GM23338 (cell line): ENCODE measurements around the gene DGLUCY. TPM values are rescaled to one million over a fixed set of nuclear protein-coding genes. Genes with fewer than 3 reads are reported as not detected.

Experiments
- ATAC-seq: fragments of 200-7000 bp; cut with Tn5 transposase; 3 replicates; pipeline ENCODE4 v1.9.1; 2020
- DNase-seq: peaks from one replicate; pipeline ENCODE4 v3.0.0-alpha.2; 2015; ENCODE audit warnings: low spot score
- H2AFZ ChIP-seq: fragments of 200-600 bp; sonication (generic); 2 replicates; pipeline ENCODE4 v1.8.0; 2016; ENCODE audit warnings: antibody characterized with exemption, mild to moderate bottlenecking, moderate library complexity
- H3F3A ChIP-seq: fragments of 200-600 bp; sonication (generic); replicated peaks from 2 replicates; pipeline ENCODE4 v1.8.0; 2017; ENCODE audit warnings: antibody characterized with exemption, mixed run types, low read depth
- H3K27ac ChIP-seq: fragments of 200-600 bp; sonication (generic); 2 replicates; pipeline ENCODE4 v1.6.1; 2016; ENCODE audit warnings: low read depth
- H3K27me3 ChIP-seq: fragments of 200-600 bp; sonication (generic); 2 replicates; pipeline ENCODE4 v1.8.0; 2016; ENCODE audit warnings: mild to moderate bottlenecking, mixed run types, moderate library complexity; ENCODE audit not compliant: insufficient read depth
- H3K36me3 ChIP-seq: fragments of 200-600 bp; sonication (generic); 2 replicates; pipeline ENCODE4 v1.8.0; 2016; ENCODE audit warnings: mild to moderate bottlenecking; ENCODE audit not compliant: insufficient read depth
- H3K4me1 ChIP-seq: fragments of 200-600 bp; sonication (generic); 2 replicates; pipeline ENCODE4 v1.8.0; 2016; ENCODE audit warnings: mild to moderate bottlenecking, moderate library complexity; ENCODE audit not compliant: insufficient read depth
- H3K4me2 ChIP-seq: fragments of 200-600 bp; sonication (generic); 2 replicates; pipeline ENCODE4 v1.7.1; 2017; ENCODE audit warnings: mixed run types
- H3K4me3 ChIP-seq: fragments of 200-600 bp; sonication (generic); 2 replicates; pipeline ENCODE4 v1.6.1; 2016; ENCODE audit warnings: mixed run types
- H3K79me2 ChIP-seq: fragments of 200-600 bp; sonication (generic); replicated peaks from 2 replicates; pipeline ENCODE4 v1.8.0; 2017; ENCODE audit warnings: mild to moderate bottlenecking; ENCODE audit not compliant: insufficient read depth
- H3K9me2 ChIP-seq: fragments of 200-600 bp; sonication (generic); 2 replicates; pipeline ENCODE4 v1.8.0; 2017; ENCODE audit not compliant: insufficient read depth
- H4K20me1 ChIP-seq: fragments of 200-600 bp; sonication (generic); replicated peaks from 2 replicates; pipeline ENCODE4 v1.8.0; 2017; ENCODE audit warnings: mild to moderate bottlenecking; ENCODE audit not compliant: insufficient read depth
- H3K27ac Mint-ChIP-seq: 2 replicates; pipeline ENCODE4 v1.8.0; 2020; ENCODE audit warnings: inconsistent platforms, mild to moderate bottlenecking, moderate library complexity, mixed read lengths
- H3K27me3 Mint-ChIP-seq: 3 replicates; pipeline ENCODE4 v1.8.0; 2022; ENCODE audit warnings: low read depth, mild to moderate bottlenecking, moderate library complexity, mixed read lengths, inconsistent platforms; ENCODE audit not compliant: insufficient read depth, poor library complexity
- H3K36me3 Mint-ChIP-seq: 3 replicates; pipeline ENCODE4 v1.8.0; 2021; ENCODE audit warnings: low read depth, mild to moderate bottlenecking, inconsistent platforms, moderate library complexity, mixed read lengths
- H3K4me1 Mint-ChIP-seq: 3 replicates; pipeline ENCODE4 v1.8.0; 2020; ENCODE audit warnings: mild to moderate bottlenecking, inconsistent platforms, mixed read lengths
- H3K4me3 Mint-ChIP-seq: 3 replicates; pipeline ENCODE4 v1.8.0; 2021; ENCODE audit warnings: moderate library complexity, mild to moderate bottlenecking, inconsistent platforms, mixed read lengths
- H3K9me3 Mint-ChIP-seq: 3 replicates; pipeline ENCODE4 v1.8.0; 2020; ENCODE audit warnings: moderate library complexity, mild to moderate bottlenecking, inconsistent platforms, mixed read lengths
- CREB1 ChIP-seq: fragments of 250-450 bp; sonication (Bioruptor Pico); IDR thresholded peaks from 2 replicates; pipeline ENCODE4 v1.5.0; 2020; ENCODE audit warnings: low read depth, mild to moderate bottlenecking, moderate library complexity
- CTCF ChIP-seq, 2 experiments: fragments of 200-600 bp in 1 of 2; sonication (generic) in 1 of 2; conservative IDR thresholded peaks; 2 replicates each; pipeline versions ENCODE4 v1.5.1 to v1.6.1; 2016 to 2017; ENCODE audit warnings: antibody characterized with exemption in 2 of 2, low read depth in 2 of 2, mild to moderate bottlenecking in 2 of 2, moderate library complexity in 1 of 2
- ETS1 ChIP-seq: IDR thresholded peaks from 2 replicates; pipeline ENCODE4 v1.6.1; 2016; ENCODE audit warnings: antibody characterized with exemption
- EZH2 ChIP-seq: fragments of 200-600 bp; sonication (generic); IDR thresholded peaks from one replicate; pipeline ENCODE4 v1.8.0; 2017; ENCODE audit warnings: antibody characterized with exemption, mild to moderate bottlenecking, low read depth; ENCODE audit not compliant: unreplicated experiment
- EZH2phosphoT487 ChIP-seq: fragments of 200-600 bp; sonication (generic); IDR thresholded peaks from one replicate; pipeline ENCODE4 v1.8.1; 2018; ENCODE audit warnings: antibody characterized with exemption; ENCODE audit not compliant: unreplicated experiment
- REST ChIP-seq: IDR thresholded peaks from one replicate; pipeline ENCODE4 v1.6.1; 2018; ENCODE audit warnings: antibody characterized with exemption; ENCODE audit not compliant: unreplicated experiment
- STAT1 ChIP-seq: IDR thresholded peaks from one replicate; pipeline ENCODE4 v1.6.1; 2016; ENCODE audit warnings: antibody characterized with exemption; ENCODE audit not compliant: unreplicated experiment
- ZNF331 ChIP-seq: fragments of 250-450 bp; sonication (Bioruptor Pico); IDR thresholded peaks from 2 replicates; pipeline ENCODE4 v1.5.0; 2020; ENCODE audit warnings: low read depth, mild to moderate bottlenecking, moderate library complexity
- ZNF462 ChIP-seq: fragments of 250-450 bp; sonication (Bioruptor Pico); IDR thresholded peaks from 2 replicates; pipeline ENCODE4 v1.5.0; 2020; ENCODE audit warnings: mild to moderate bottlenecking, moderate library complexity
- polyA plus RNA-seq: library from polyadenylated mRNA; unstranded; fragments of >200 nt; fragmentation: Nextera tagmentation; extraction: Ambion mirVana; gene quantifications from 2 replicates; pipeline ENCODE4 v1.2.1, GENCODE V29; 2016
- total RNA-seq: library from RNA; depleted of rRNA; stranded (reverse); fragments of >200 nt; shearing (Covaris generic); gene quantifications from 2 replicates; pipeline ENCODE4 v1.2.3, GENCODE V29; 2014

Gene DGLUCY
- total and polyA plus RNA-seq, 2 experiments from 2014 or later: 14.6 to 31.6 TPM

- TF ChIP-seq CTCF (conservative IDR thresholded peaks at IDR 0.05; ENCODE audit: low read depth in 2 of 2) (no peak), EZH2 (no peak), STAT1 (no peak), EZH2phosphoT487 (no peak), CREB1 (CRISPR knock-in tag) (no peak), REST (no peak), ZNF331 (no peak), ZNF462 (CRISPR knock-in tag) (no peak), ETS1 (no peak)
- Histone ChIP-seq H3K9me2 (no peaks in the 10 kb centered on the region), H3K36me3 (no peaks in the 10 kb centered on the region; the same call in none of the 2 replicates), H3K27me3 (no peaks in the 10 kb centered on the region), H3K4me2 (no peak overlapping the region), H3K27ac (no peak overlapping the region), H4K20me1 (no peaks in the 10 kb centered on the region), H3K4me3 (no peak overlapping the region), H3K4me1 (no peaks in the 10 kb centered on the region), H3F3A (no peaks in the 10 kb centered on the region), H2AFZ (no peak overlapping the region), H3K79me2 (no peaks in the 10 kb centered on the region)
- peaks cover 5% of the 10 kb centered on the region; the same call in 1 of the 3 replicates for H3K4me1 Mint-ChIP-seq
- ATAC-seq (no peak), DNase-seq (no peak)
- no peaks in the 10 kb centered on the region for H3K9me3 Mint-ChIP-seq
- H3K27me3 Mint-ChIP-seq: no peaks in the 10 kb centered on the region
- peaks cover 23% of the 10 kb centered on the region for H3K36me3 Mint-ChIP-seq
- no peak overlapping the region for H3K27ac Mint-ChIP-seq
- no peak overlapping the region for H3K4me3 Mint-ChIP-seq
These were observed 100.4 kb downstream of the DGLUCY start for GRCh38 chr14:91214306-91214705.
